Astrocyte of the spinal cord (primary cell): Measurements from ENCODE around the gene C9.
"Not testable (repeated sequence)": the region's sequence is repeated elsewhere in the genome, so short reads cannot be mapped to it uniquely, and the experiment has no call there.

Experiments used
- DNase-seq: peaks from one replicate; pipeline ENCODE4 v3.0.0; 2011; ENCODE audit warnings: low read depth, low spot score
- H3K4me3 ChIP-seq: 2 replicates; pipeline ENCODE4 v1.5.1; 2011; ENCODE audit warnings: low read depth, mild to moderate bottlenecking, low read length, moderate library complexity
- CTCF ChIP-seq: IDR thresholded peaks from 2 replicates; pipeline ENCODE4 v1.5.1; 2012; ENCODE audit warnings: low read depth, mild to moderate bottlenecking, low read length, inconsistent platforms
- in situ Hi-C: cut with HindIII; loops from 2 replicates; pipeline ENCODE4 v1.10.0; 2017; ENCODE audit warnings: low sequenced_read_pairs

The C9 gene

DNA sequence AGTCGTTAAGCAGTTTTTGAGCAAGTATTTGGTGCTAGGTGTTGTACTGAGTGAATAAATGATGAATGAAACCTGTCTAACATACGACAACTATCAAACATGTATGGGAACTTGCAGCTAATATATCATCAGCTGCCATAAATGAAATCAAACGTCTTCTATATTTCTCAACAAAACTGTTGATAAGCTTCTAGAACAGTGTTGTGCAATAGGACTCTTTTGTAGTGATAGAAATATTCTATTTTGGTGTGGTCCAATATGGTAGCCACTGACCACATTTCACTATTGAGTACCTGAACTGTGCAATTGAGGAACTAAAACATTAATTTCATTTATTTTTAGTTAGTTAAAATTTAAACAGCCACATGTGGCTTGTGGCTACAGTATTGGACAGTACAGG is 128.6 kb downstream of the C9 start:
- no peak overlapping the region for H3K4me3 ChIP-seq
- no peak for TF ChIP-seq CTCF
- no peak for DNase-seq
- in situ Hi-C loops: no loop called here

GRCh38 chr5:39234494-39234893 is 129.8 kb downstream of the C9 start:
- H3K4me3 ChIP-seq, in situ Hi-C loops, DNase-seq: not testable (repeated sequence)
